Measurements from ENCODE around the gene KLHL36. TPM values are rescaled to one million over a fixed set of nuclear protein-coding genes. Genes with fewer than 3 reads are reported as not detected.

Gene KLHL36
- total and polyA plus RNA-seq, 4 donors, result 11.5 to 53.6 (median 16.9) TPM

DNA sequence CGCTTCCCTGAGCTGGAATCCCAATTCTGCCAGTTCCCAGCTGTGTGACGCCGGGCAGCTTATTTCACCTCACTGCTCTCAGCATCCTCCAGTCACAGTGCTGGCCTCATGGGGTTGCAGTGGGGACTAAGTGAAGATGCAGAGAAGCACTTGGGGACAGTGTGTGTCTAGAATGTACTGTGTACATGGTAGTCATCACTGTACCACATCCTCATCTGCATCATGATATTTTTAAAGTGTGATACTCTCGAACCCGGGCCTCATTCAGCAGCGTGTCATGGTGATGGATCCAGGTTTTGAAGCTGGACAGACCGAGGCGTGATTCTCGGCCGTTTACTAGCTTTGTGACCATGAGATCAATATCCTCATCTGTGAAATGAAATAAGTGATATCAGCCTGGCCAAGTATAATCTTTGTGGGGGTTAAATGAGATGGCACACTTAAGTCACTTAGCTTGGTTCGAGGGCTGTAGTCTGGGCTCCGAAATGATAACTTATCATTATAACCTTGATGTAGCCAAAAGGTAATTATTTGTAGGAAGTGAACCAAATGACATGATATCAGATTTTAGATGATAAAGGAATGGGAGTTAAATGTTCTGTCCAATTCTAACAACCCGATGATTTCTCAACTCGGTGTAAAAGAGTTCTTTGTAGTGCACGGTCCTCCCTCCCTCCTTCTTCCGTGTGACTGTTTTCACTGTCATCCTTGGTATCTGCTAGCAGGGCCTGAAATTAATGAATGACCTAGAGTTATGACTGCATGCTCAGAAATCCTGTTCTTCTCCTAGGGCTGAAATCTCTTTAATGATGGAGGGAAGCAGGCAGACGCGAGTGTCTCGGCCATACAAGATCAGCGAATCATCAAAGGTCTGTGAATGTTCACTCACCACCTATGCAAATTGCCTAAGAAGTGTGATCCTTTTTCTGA lies 2.0 kb downstream of the KLHL36 start:
- 90% methylated on average over 20 of the region's 20 CpGs for WGBS
- TF ChIP-seq HNF4G (IDR thresholded peaks at IDR 0.05) (no peak), SP1 (IDR thresholded peaks at IDR 0.05) (no peak), YY1 (IDR thresholded peaks at IDR 0.05) (no peak), FOXA2 (IDR thresholded peaks at IDR 0.05) (no peak), RAD21 (IDR thresholded peaks at IDR 0.05) (no peak), HNF4A (conservative IDR thresholded peaks at IDR 0.05) (no peak), GABPA (IDR thresholded peaks at IDR 0.05 in 1 of 2, conservative IDR thresholded peaks at IDR 0.05 in 1 of 2) (no peak), NR2F2 (IDR thresholded peaks at IDR 0.05) (no peak)
- TF ChIP-seq, protein P1, sequence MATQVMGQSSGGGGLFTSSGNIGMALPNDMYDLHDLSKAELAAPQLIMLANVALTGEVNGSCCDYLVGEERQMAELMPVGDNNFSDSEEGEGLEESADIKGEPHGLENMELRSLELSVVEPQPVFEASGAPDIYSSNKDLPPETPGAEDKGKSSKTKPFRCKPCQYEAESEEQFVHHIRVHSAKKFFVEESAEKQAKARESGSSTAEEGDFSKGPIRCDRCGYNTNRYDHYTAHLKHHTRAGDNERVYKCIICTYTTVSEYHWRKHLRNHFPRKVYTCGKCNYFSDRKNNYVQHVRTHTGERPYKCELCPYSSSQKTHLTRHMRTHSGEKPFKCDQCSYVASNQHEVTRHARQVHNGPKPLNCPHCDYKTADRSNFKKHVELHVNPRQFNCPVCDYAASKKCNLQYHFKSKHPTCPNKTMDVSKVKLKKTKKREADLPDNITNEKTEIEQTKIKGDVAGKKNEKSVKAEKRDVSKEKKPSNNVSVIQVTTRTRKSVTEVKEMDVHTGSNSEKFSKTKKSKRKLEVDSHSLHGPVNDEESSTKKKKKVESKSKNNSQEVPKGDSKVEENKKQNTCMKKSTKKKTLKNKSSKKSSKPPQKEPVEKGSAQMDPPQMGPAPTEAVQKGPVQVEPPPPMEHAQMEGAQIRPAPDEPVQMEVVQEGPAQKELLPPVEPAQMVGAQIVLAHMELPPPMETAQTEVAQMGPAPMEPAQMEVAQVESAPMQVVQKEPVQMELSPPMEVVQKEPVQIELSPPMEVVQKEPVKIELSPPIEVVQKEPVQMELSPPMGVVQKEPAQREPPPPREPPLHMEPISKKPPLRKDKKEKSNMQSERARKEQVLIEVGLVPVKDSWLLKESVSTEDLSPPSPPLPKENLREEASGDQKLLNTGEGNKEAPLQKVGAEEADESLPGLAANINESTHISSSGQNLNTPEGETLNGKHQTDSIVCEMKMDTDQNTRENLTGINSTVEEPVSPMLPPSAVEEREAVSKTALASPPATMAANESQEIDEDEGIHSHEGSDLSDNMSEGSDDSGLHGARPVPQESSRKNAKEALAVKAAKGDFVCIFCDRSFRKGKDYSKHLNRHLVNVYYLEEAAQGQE (IDR thresholded peaks at IDR 0.05), result no peak
- TF ChIP-seq, protein P2, sequence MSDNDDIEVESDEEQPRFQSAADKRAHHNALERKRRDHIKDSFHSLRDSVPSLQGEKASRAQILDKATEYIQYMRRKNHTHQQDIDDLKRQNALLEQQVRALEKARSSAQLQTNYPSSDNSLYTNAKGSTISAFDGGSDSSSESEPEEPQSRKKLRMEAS (IDR thresholded peaks at IDR 0.05), result no peak
- H3K4me1 ChIP-seq (ENCODE audit: control insufficient read depth in 4 of 4, insufficient read depth in 4 of 4, low read length in 3 of 4), result peaks cover 2 to 15% (median 8%) of the 10 kb centered on the region in 4 donors
- no peak overlapping the region for H3K27ac ChIP-seq (ENCODE audit: low read depth in 1 of 2, low read length in 2 of 2)
- no peak overlapping the region for H3K4me3 ChIP-seq (ENCODE audit: low read depth in 1 of 3, low read length in 3 of 3)
- no peak overlapping the region for H3K9ac ChIP-seq (ENCODE audit: low read depth in 1 of 2, low read length in 2 of 2)
- peaks cover 6 to 27% (median 18%) of the 10 kb centered on the region in 4 donors for H3K36me3 ChIP-seq (ENCODE audit: control insufficient read depth in 4 of 4, insufficient read depth in 3 of 4, low read depth in 1 of 4, low read length in 3 of 4)
- no peak for DNase-seq (ENCODE audit: low spot score)
- no peaks in the 10 kb centered on the region for H3K9me3 ChIP-seq (ENCODE audit: control insufficient read depth in 4 of 4, low read length in 3 of 4)
- H3K27me3 ChIP-seq (ENCODE audit: control insufficient read depth in 4 of 4, insufficient read depth in 4 of 4, low read length in 3 of 4), result no peaks in the 10 kb centered on the region

DNA sequence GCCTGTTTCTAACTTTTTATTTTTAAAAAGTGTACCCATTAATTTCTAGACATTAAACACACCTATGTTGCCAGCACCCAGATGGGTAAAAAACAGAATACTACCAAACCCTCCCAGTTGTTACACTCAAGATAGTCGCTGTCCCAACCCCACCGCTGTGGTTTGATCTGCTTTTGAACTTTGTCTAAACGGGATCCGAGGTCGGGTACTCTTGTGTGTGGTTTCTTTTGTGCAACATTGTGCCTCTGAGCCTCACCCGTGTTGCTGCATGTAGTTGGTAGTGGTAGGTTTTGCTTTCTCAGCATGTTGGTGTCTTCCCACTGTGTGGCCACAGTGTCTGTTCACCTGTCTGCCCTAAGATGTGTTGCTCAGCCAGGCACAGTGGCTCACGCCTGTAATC lies 4.3 kb downstream of the KLHL36 start:
- TF ChIP-seq HNF4A (conservative IDR thresholded peaks at IDR 0.05), result no peak
- TF ChIP-seq, protein P1 (IDR thresholded peaks at IDR 0.05), result no peak
- TF ChIP-seq, protein P3, sequence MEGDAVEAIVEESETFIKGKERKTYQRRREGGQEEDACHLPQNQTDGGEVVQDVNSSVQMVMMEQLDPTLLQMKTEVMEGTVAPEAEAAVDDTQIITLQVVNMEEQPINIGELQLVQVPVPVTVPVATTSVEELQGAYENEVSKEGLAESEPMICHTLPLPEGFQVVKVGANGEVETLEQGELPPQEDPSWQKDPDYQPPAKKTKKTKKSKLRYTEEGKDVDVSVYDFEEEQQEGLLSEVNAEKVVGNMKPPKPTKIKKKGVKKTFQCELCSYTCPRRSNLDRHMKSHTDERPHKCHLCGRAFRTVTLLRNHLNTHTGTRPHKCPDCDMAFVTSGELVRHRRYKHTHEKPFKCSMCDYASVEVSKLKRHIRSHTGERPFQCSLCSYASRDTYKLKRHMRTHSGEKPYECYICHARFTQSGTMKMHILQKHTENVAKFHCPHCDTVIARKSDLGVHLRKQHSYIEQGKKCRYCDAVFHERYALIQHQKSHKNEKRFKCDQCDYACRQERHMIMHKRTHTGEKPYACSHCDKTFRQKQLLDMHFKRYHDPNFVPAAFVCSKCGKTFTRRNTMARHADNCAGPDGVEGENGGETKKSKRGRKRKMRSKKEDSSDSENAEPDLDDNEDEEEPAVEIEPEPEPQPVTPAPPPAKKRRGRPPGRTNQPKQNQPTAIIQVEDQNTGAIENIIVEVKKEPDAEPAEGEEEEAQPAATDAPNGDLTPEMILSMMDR (IDR thresholded peaks at IDR 0.05; ENCODE audit: low read depth, low read length, missing input control), result no peak
- no peak for TF ChIP-seq HNF4G (IDR thresholded peaks at IDR 0.05)
- TF ChIP-seq, protein P4, sequence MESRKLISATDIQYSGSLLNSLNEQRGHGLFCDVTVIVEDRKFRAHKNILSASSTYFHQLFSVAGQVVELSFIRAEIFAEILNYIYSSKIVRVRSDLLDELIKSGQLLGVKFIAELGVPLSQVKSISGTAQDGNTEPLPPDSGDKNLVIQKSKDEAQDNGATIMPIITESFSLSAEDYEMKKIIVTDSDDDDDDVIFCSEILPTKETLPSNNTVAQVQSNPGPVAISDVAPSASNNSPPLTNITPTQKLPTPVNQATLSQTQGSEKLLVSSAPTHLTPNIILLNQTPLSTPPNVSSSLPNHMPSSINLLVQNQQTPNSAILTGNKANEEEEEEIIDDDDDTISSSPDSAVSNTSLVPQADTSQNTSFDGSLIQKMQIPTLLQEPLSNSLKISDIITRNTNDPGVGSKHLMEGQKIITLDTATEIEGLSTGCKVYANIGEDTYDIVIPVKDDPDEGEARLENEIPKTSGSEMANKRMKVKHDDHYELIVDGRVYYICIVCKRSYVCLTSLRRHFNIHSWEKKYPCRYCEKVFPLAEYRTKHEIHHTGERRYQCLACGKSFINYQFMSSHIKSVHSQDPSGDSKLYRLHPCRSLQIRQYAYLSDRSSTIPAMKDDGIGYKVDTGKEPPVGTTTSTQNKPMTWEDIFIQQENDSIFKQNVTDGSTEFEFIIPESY (IDR thresholded peaks at IDR 0.05), result no peak
- WGBS, result 88% methylated on average over 7 of the region's 7 CpGs
- Histone ChIP-seq H3K9ac (ENCODE audit: low read depth in 1 of 2, low read length in 2 of 2) (no peak overlapping the region), H3K36me3 (ENCODE audit: control insufficient read depth in 4 of 4, insufficient read depth in 3 of 4, low read depth in 1 of 4, low read length in 3 of 4) (peaks cover 14 to 35% (median 23%) of the 10 kb centered on the region in 4 donors), H3K9me3 (ENCODE audit: control insufficient read depth in 4 of 4, low read length in 3 of 4) (no peaks in the 10 kb centered on the region), H3K27ac (ENCODE audit: low read depth in 1 of 2, low read length in 2 of 2) (no peak overlapping the region), H3K4me1 (ENCODE audit: control insufficient read depth in 4 of 4, insufficient read depth in 4 of 4, low read length in 3 of 4) (peaks cover 2 to 15% (median 8%) of the 10 kb centered on the region in 4 donors), H3K27me3 (ENCODE audit: control insufficient read depth in 4 of 4, insufficient read depth in 4 of 4, low read length in 3 of 4) (no peaks in the 10 kb centered on the region), H3K4me3 (ENCODE audit: low read depth in 1 of 3, low read length in 3 of 3) (no peak overlapping the region)
- no peak for DNase-seq (ENCODE audit: low spot score)

All from liver (tissue), 9 donors.